ENCODE results near the gene UFSP1.
A peak's percentile ranks its signal among the peaks of the same experiment; 100 is the strongest.

The UFSP1 gene

GRCh38 chr7:100854146-100854895, 35.2 kb downstream of the UFSP1 start:
- no peak for DNase-seq

- peak; percentile 95 for DNase-seq
Observed at GRCh38 chr7:100852048-100852872, 37.3 kb downstream of the UFSP1 start, which contains the start of gene SLC12A9. TSS of gene SLC12A9 (plus strand) at chr7:100852713. CDS start at chr7:100854198, 1,485 bp downstream.

GRCh38 chr7:100847360-100847759, 42.2 kb downstream of the UFSP1 start:
- no peak for DNase-seq

- no peak for DNase-seq
Observed at GRCh38 chr7:100840470-100841100, 48.9 kb downstream of the UFSP1 start.

GRCh38 chr7:100839361-100839760, 50.2 kb downstream of the UFSP1 start:
- no peak for DNase-seq

Data from NCI-H1105 treated with DMSO at 0.1 percent for 48 hours (cell line).